H9 (cell line): ENCODE data around the gene DDX39A. TPM values are rescaled to one million over a fixed set of nuclear protein-coding genes. Genes with fewer than 3 reads are reported as not detected.

Experiments
- DNase-seq: peaks from one replicate; pipeline ENCODE4 v3.0.0-alpha.2; 2017
- H2AFZ ChIP-seq: one replicate; pipeline ENCODE4 v1.6.1; 2013; ENCODE audit warnings: mild to moderate bottlenecking, low read length, control low read depth, moderate library complexity
- H2AK5ac ChIP-seq: 2 replicates; pipeline ENCODE4 v1.6.1; 2013; ENCODE audit warnings: low read length, control low read depth, mixed read lengths; ENCODE audit not compliant: insufficient read length
- H2BK120ac ChIP-seq: one replicate; pipeline ENCODE4 v1.6.1; 2013; ENCODE audit warnings: low read depth, mild to moderate bottlenecking, low read length, control low read depth, inconsistent platforms; ENCODE audit not compliant: poor library complexity, severe bottlenecking
- H2BK12ac ChIP-seq: 2 replicates; pipeline ENCODE4 v1.6.1; 2013; ENCODE audit warnings: low read length, control low read depth, mixed read lengths, low read depth; ENCODE audit not compliant: insufficient read length
- H2BK15ac ChIP-seq: 2 replicates; pipeline ENCODE4 v1.6.1; 2013; ENCODE audit warnings: low read depth, low read length, control low read depth
- H2BK20ac ChIP-seq: one replicate; pipeline ENCODE4 v1.6.1; 2013; ENCODE audit warnings: low read depth, mild to moderate bottlenecking, low read length, control low read depth, inconsistent platforms; ENCODE audit not compliant: poor library complexity, severe bottlenecking
- H2BK5ac ChIP-seq: 2 replicates; pipeline ENCODE4 v1.6.1; 2013; ENCODE audit warnings: low read length, control low read depth, mixed read lengths; ENCODE audit not compliant: insufficient read length
- H3K14ac ChIP-seq: 2 replicates; pipeline ENCODE4 v1.6.1; 2013; ENCODE audit warnings: low read length, control low read depth; ENCODE audit not compliant: insufficient read depth
- H3K18ac ChIP-seq: 2 replicates; pipeline ENCODE4 v1.6.1; 2013; ENCODE audit warnings: low read depth, mild to moderate bottlenecking, mixed read lengths, low read length, control low read depth; ENCODE audit not compliant: insufficient read length
- H3K23ac ChIP-seq: 2 replicates; pipeline ENCODE4 v1.6.1; 2013; ENCODE audit warnings: low read length, control low read depth, mixed read lengths, low read depth; ENCODE audit not compliant: insufficient read length
- H3K23me2 ChIP-seq: 2 replicates; pipeline ENCODE4 v1.6.1; 2013; ENCODE audit warnings: low read depth, mild to moderate bottlenecking, mixed read lengths, low read length, control low read depth; ENCODE audit not compliant: insufficient read length, poor library complexity, severe bottlenecking
- H3K27ac ChIP-seq: 2 replicates; pipeline ENCODE4 v1.5.1; 2013; ENCODE audit warnings: low read length, control low read depth, mixed read lengths, low read depth; ENCODE audit not compliant: insufficient read length
- H3K27me3 ChIP-seq: 2 replicates; pipeline ENCODE4 v1.6.1; 2013; ENCODE audit warnings: low read length, control low read depth, inconsistent platforms; ENCODE audit not compliant: insufficient read depth
- H3K4ac ChIP-seq: 2 replicates; pipeline ENCODE4 v1.6.1; 2013; ENCODE audit warnings: low read depth, mild to moderate bottlenecking, control low read depth, inconsistent platforms, low read length, moderate library complexity
- H3K4me1 ChIP-seq: 2 replicates; pipeline ENCODE4 v1.6.1; 2013; ENCODE audit warnings: low read length, control low read depth, inconsistent platforms; ENCODE audit not compliant: insufficient read depth
- H3K4me2 ChIP-seq: 2 replicates; pipeline ENCODE4 v1.6.1; 2013; ENCODE audit warnings: low read length, control low read depth, mixed read lengths; ENCODE audit not compliant: insufficient read length, insufficient read depth
- H3K56ac ChIP-seq: 2 replicates; pipeline ENCODE4 v1.6.1; 2013; ENCODE audit warnings: low read depth, mild to moderate bottlenecking, mixed read lengths, low read length, control low read depth; ENCODE audit not compliant: insufficient read length
- H3K79me1 ChIP-seq: 2 replicates; pipeline ENCODE4 v1.6.1; 2013; ENCODE audit warnings: low read depth, mild to moderate bottlenecking, moderate library complexity, low read length, control low read depth, inconsistent platforms; ENCODE audit not compliant: insufficient read depth, poor library complexity, severe bottlenecking
- H3K79me2 ChIP-seq: 2 replicates; pipeline ENCODE4 v1.6.1; 2013; ENCODE audit warnings: low read length, control low read depth, inconsistent platforms; ENCODE audit not compliant: insufficient read depth
- H3K9ac ChIP-seq: 2 replicates; pipeline ENCODE4 v1.6.1; 2013; ENCODE audit warnings: low read length, control low read depth, mixed read lengths; ENCODE audit not compliant: insufficient read length; ENCODE audit errors: extremely low read depth
- H3K9me3 ChIP-seq: one replicate; pipeline ENCODE4 v1.6.1; 2013; ENCODE audit warnings: low read depth, low read length, inconsistent platforms; ENCODE audit not compliant: control insufficient read depth
- H3T11ph ChIP-seq: one replicate; pipeline ENCODE4 v1.6.1; 2013; ENCODE audit warnings: mild to moderate bottlenecking, low read length, control low read depth, inconsistent platforms
- H4K20me1 ChIP-seq: one replicate; pipeline ENCODE4 v1.6.1; 2013; ENCODE audit not compliant: control insufficient read depth, insufficient read length, insufficient read depth
- H4K5ac ChIP-seq: 2 replicates; pipeline ENCODE4 v1.6.1; 2013; ENCODE audit warnings: low read depth, mild to moderate bottlenecking, mixed read lengths, low read length, control low read depth; ENCODE audit not compliant: insufficient read length
- H4K8ac ChIP-seq: replicated peaks from 2 replicates; pipeline ENCODE4 v1.6.1; 2013; ENCODE audit warnings: low read length, control low read depth, mixed read lengths, low read depth; ENCODE audit not compliant: insufficient read length
- H4K91ac ChIP-seq: 2 replicates; pipeline ENCODE4 v1.6.1; 2013; ENCODE audit warnings: low read depth, mild to moderate bottlenecking, moderate library complexity, mixed read lengths, low read length, control low read depth; ENCODE audit not compliant: insufficient read length
- H3K27ac Mint-ChIP-seq, 3 experiments: 2 replicates in 2 of 3; 3 replicates in 1 of 3; pipeline ENCODE4 v1.8.0; 2020 to 2021; ENCODE audit warnings: mixed read lengths in 3 of 3, mild to moderate bottlenecking in 1 of 3, moderate library complexity in 1 of 3
- H3K27me3 Mint-ChIP-seq: 2 replicates; pipeline ENCODE4 v1.8.0; 2021; ENCODE audit warnings: low read depth, mild to moderate bottlenecking, moderate library complexity, mixed read lengths
- H3K36me3 Mint-ChIP-seq, 3 experiments: 2 replicates in 2 of 3; 3 replicates in 1 of 3; pipeline ENCODE4 v1.8.0; 2020 to 2021; ENCODE audit warnings: low read depth in 3 of 3, mixed read lengths in 3 of 3; ENCODE audit not compliant: insufficient read depth in 1 of 3
- H3K4me1 Mint-ChIP-seq, 2 experiments: 2 replicates each; pipeline ENCODE4 v1.8.0; 2020; ENCODE audit warnings: mixed read lengths in 2 of 2
- H3K4me3 Mint-ChIP-seq, 2 experiments: 2 replicates in 1 of 2; 3 replicates in 1 of 2; pipeline ENCODE4 v1.8.0; 2020 to 2021; ENCODE audit warnings: mild to moderate bottlenecking in 2 of 2, mixed read lengths in 2 of 2, moderate library complexity in 1 of 2
- H3K9me3 Mint-ChIP-seq, 2 experiments: 2 replicates in 1 of 2; 3 replicates in 1 of 2; pipeline ENCODE4 v1.8.0; 2020; ENCODE audit warnings: mild to moderate bottlenecking in 2 of 2, mixed read lengths in 2 of 2, moderate library complexity in 1 of 2
- WGBS: extraction: QIAGEN DNeasy Blood & Tissue Kit; methylation state at CpG from one replicate; pipeline ENCODE4 v1.1.7; 2013; ENCODE audit warnings: missing lambda C conversion rate, low lambda C conversion rate, mixed read lengths; ENCODE audit not compliant: insufficient read length; ENCODE audit errors: extremely low coverage; 5-methylcytosine and 5-hydroxymethylcytosine counted together
- total RNA-seq: library from RNA; stranded (reverse); gene quantifications from 2 replicates; pipeline ENCODE4 v1.2.1, GENCODE V29; 2021
- TF ChIP-seq, protein P1 (sequence below): fragments of 200-600 bp; sonication (generic); conservative IDR thresholded peaks from 3 replicates; pipeline ENCODE4 v1.8.0; 2021; ENCODE audit warnings: antibody characterized with exemption, mild to moderate bottlenecking

The DDX39A gene
- total RNA-seq, 1 experiment from 2014 or later, result 137 TPM

DNA sequence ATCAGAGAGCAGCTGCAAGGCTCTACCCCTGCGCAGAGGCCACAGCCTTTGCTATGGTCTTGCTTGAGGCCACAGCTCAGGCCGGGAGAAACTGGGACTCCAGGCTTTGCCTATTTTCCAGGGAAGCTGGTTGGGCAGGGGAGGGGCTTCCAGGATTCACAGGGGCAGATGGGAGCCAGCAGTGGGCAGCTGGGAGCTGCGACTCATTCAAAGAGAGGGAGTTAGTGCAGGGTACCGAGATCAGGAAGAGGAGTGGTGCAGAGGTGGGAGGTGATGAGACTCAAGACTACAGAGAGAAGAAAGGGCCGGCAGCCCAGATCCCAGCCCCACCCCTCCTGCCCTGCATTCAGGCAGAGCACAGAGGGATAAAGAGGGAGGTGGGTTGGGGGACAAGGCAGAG lies 25.8 kb downstream of the DDX39A start:
- H3K4me1 ChIP-seq, result no peaks in the 10 kb centered on the region
- no peak overlapping the region for H2AK5ac ChIP-seq
- H3K4ac ChIP-seq, result no peak overlapping the region
- peaks cover 0 to 2% (median 0%) of the 10 kb centered on the region in 3 experiments; a peak in 2 of 7 replicates for H3K36me3 Mint-ChIP-seq
- peaks cover 11 to 15% of the 10 kb centered on the region in 2 experiments for H3K4me1 Mint-ChIP-seq
- no peaks in the 10 kb centered on the region for H3K23me2 ChIP-seq
- no CpG with 5 or more reads among the region's 5 CpGs for WGBS
- no peak overlapping the region for H3K56ac ChIP-seq
- no peak overlapping the region for H3K14ac ChIP-seq
- no peak overlapping the region for H3K18ac ChIP-seq
- TF ChIP-seq, protein P1, sequence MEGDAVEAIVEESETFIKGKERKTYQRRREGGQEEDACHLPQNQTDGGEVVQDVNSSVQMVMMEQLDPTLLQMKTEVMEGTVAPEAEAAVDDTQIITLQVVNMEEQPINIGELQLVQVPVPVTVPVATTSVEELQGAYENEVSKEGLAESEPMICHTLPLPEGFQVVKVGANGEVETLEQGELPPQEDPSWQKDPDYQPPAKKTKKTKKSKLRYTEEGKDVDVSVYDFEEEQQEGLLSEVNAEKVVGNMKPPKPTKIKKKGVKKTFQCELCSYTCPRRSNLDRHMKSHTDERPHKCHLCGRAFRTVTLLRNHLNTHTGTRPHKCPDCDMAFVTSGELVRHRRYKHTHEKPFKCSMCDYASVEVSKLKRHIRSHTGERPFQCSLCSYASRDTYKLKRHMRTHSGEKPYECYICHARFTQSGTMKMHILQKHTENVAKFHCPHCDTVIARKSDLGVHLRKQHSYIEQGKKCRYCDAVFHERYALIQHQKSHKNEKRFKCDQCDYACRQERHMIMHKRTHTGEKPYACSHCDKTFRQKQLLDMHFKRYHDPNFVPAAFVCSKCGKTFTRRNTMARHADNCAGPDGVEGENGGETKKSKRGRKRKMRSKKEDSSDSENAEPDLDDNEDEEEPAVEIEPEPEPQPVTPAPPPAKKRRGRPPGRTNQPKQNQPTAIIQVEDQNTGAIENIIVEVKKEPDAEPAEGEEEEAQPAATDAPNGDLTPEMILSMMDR, result no peak
- no peak overlapping the region for H2BK20ac ChIP-seq
- no peaks in the 10 kb centered on the region for H3K9me3 ChIP-seq
- no peak overlapping the region for H3K9ac ChIP-seq
- H2BK12ac ChIP-seq, result no peak overlapping the region
- no peak overlapping the region for H3T11ph ChIP-seq
- H3K79me2 ChIP-seq, result no peaks in the 10 kb centered on the region
- H3K23ac ChIP-seq, result no peak overlapping the region
- no peak overlapping the region for H2AFZ ChIP-seq
- no peak overlapping the region for H4K5ac ChIP-seq
- no peak overlapping the region for H3K27ac ChIP-seq
- peaks cover 8% of the 10 kb centered on the region for H3K27me3 Mint-ChIP-seq
- no peak overlapping the region for H4K91ac ChIP-seq
- DNase-seq, result peak; percentile 69
- peak overlapping the region in 1 of 2 experiments; percentile 19; a peak in 1 of 5 replicates for H3K4me3 Mint-ChIP-seq
- no peaks in the 10 kb centered on the region for H3K9me3 Mint-ChIP-seq
- no peak overlapping the region for H2BK5ac ChIP-seq
- H2BK15ac ChIP-seq, result no peak overlapping the region
- H3K79me1 ChIP-seq, result no peaks in the 10 kb centered on the region
- no peak overlapping the region for H3K4me2 ChIP-seq
- H3K27me3 ChIP-seq, result no peaks in the 10 kb centered on the region
- H4K8ac ChIP-seq, result no peak overlapping the region
- no peaks in the 10 kb centered on the region for H4K20me1 ChIP-seq
- no peak overlapping the region for H2BK120ac ChIP-seq
- H3K27ac Mint-ChIP-seq, result peak overlapping the region in 1 of 3 experiments; percentile 69; a peak in 3 of 7 replicates
